GM19468 (cell line): ENCODE measurements around the gene FOCAD.

ENCODE experiments used
- ATAC-seq: cut with Tn5 transposase; IDR thresholded peaks from one replicate; pipeline ENCODE4 v1.9.1; 2021; ENCODE audit warnings: mild to moderate bottlenecking, moderate library complexity, moderate number of reproducible peaks; ENCODE audit not compliant: unreplicated experiment; ENCODE audit errors: extremely low read depth

The FOCAD gene

GRCh38 chr9:20863945-20864344 lies 179.9 kb downstream of the FOCAD start:
- no peak for ATAC-seq

GRCh38 chr9:20865347-20865746 lies 181.3 kb downstream of the FOCAD start:
- ATAC-seq = no peak

GRCh38 chr9:20870115-20870514 lies 186.1 kb downstream of the FOCAD start:
- no peak for ATAC-seq

GRCh38 chr9:20872340-20872977 lies 188.4 kb downstream of the FOCAD start:
- no peak for ATAC-seq

- ATAC-seq = no peak
Observed at GRCh38 chr9:20873240-20873865, 189.3 kb downstream of the FOCAD start.

- ATAC-seq = no peak
Observed at GRCh38 chr9:20880271-20880670, 196.2 kb downstream of the FOCAD start.

- ATAC-seq = no peak
Observed at GRCh38 chr9:20880675-20881074, 196.6 kb downstream of the FOCAD start.

GRCh38 chr9:20884985-20885593 lies 201.0 kb downstream of the FOCAD start:
- ATAC-seq = no peak

- ATAC-seq = no peak
Observed at GRCh38 chr9:20898885-20899554, 215.0 kb downstream of the FOCAD start.

GRCh38 chr9:20903212-20903611 lies 219.2 kb downstream of the FOCAD start:
- no peak for ATAC-seq

- ATAC-seq = no peak
Observed at GRCh38 chr9:20904995-20905394, 220.9 kb downstream of the FOCAD start.

GRCh38 chr9:20906326-20906725 lies 222.3 kb downstream of the FOCAD start:
- no peak for ATAC-seq

- ATAC-seq = no peak
Observed at GRCh38 chr9:20908461-20908860, 224.4 kb downstream of the FOCAD start.

- ATAC-seq = no peak
Observed at GRCh38 chr9:20914556-20914955, 230.5 kb downstream of the FOCAD start.

GRCh38 chr9:20921362-20921761 lies 237.3 kb downstream of the FOCAD start:
- ATAC-seq = no peak

GRCh38 chr9:20925256-20926045 lies 241.4 kb downstream of the FOCAD start:
- ATAC-seq = no peak

- no peak for ATAC-seq
Observed at GRCh38 chr9:20929276-20929675, 245.2 kb downstream of the FOCAD start.

GRCh38 chr9:20930836-20931235 lies 246.8 kb downstream of the FOCAD start:
- ATAC-seq = no peak

GRCh38 chr9:20940447-20941173 lies 256.6 kb downstream of the FOCAD start:
- ATAC-seq = no peak
